GM18502 (cell line): ENCODE data around the gene COX6A1.
A peak's percentile ranks its signal among the peaks of the same experiment; 100 is the strongest.
"Not testable (repeated sequence)": the region's sequence is repeated elsewhere in the genome, so short reads cannot be mapped to it uniquely, and the experiment has no call there.

Source experiments
- ATAC-seq: cut with Tn5 transposase; IDR thresholded peaks from one replicate; pipeline ENCODE4 v1.9.1; 2021; ENCODE audit warnings: mild to moderate bottlenecking; ENCODE audit not compliant: unreplicated experiment, poor library complexity

Gene COX6A1

GRCh38 chr12:120425797-120426196 lies 12.1 kb upstream of the COX6A1 start:
- no peak for ATAC-seq

DNA sequence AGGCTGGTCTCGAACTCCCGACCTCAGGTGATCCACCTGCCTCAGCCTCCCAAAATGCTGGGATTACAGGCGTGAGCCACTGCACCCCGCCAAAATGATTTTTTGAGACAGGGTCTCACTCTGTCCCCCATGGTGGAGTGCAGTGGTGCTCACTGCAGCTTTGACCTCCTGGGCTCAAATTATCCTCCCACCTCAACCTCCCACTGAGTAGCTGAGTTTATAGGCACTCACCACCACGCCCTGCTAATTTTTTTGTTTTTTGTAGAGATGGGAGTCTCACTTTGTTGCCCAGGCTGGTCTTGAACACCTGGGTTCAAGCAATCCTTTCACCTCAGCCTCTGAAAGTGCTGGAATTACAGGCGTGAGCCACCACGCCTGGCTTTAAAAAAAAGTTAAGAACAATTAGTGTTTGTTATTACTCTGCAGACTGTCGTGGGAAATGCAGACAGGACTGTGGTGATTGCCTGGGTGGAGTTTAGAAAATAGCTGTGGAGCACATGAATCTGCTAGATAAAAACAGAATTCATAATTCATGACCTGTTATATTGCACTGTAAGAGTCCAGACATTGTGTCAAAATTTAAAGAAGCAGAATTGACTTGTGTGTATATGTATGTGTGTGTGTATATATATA lies 9.2 kb upstream of the COX6A1 start:
- ATAC-seq = no peak

GRCh38 chr12:120429368-120429767 lies 8.5 kb upstream of the COX6A1 start:
- no peak for ATAC-seq

DNA sequence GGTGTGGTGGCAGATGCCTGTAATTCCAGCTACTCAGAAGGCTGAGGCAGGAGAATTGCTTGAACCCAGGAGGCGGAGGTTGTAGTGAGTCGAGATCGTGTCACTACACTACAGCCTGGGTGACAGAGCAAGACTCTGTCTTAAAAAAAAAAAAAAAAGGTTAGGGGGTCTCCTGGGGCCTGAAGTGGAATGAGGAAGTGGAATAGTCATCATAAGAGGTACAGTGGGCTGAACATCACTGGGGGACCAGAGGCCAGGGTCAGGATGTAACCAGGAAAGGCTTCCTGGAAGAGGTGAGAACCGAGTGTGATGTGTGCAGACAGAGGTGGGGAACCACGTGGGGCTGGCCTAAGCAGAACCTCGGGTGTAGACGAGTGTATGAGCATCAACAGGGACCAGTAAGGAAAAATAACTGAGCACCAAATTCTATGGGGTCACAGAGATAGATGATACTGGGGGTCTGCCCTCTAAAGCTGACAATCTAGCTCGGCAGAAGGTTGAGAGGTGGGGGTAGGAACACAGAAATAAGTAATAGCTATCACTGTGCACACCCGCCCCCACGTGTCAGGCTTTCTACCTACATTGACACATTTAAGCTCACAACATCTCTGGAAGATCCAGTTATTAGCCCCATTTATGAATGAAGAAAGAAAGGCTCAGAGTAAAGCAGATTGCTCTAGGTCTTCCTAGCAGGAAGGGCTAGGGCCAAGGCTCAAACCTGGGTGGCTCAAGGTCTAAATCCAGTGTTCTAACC lies 5.0 kb upstream of the COX6A1 start:
- no peak for ATAC-seq

- no peak for ATAC-seq
Observed at GRCh38 chr12:120438495-120439198, 734 bp downstream of the COX6A1 start.

DNA sequence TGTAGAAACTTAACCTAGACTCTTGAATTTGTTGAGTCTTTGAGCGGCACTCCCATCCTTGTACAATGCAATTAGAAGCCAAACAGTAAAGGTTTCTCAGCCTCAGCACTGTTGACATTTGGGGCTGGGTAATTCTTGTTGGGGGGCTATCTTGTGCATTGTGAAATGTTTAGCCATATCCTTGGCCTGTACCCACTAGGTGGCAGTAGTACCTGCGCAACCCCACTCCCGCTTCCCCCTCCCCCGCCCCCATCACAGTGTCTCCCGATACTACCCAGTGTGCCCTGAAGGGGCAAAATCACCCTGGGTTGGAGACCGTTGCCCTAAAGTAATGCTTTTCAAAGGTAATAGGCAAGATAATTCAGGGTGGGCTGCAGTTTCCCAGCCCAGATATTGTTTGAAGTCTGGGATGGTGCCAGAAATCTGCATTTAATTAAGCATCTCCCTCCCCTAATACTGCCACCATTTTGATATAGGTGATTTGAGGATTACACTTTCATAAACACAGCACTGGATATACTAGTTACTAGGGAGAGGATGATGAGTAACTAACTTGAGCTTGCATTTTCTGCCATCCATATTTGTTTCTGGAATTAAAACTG lies 1.8 kb downstream of the COX6A1 start:
- ATAC-seq = no peak

DNA sequence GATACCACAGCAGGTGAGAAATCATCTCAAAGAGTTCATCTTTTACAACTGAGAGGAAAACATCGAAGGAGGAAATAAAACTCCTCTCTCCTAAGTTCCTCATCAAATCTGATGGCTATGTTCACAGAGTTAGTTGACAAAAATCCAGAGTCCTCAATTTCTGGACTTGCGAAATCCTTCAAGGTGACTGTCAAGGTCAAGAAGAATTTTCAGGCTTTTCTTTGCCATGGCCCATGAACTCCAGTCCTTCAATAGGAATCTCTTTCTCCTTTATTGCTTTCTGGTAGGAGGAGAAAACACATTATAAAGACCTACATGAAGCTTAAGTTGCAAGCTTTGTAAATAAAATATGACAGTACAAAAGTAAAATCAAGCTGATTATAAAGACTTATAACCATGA lies 6.8 kb downstream of the COX6A1 start:
- no peak for ATAC-seq

DNA sequence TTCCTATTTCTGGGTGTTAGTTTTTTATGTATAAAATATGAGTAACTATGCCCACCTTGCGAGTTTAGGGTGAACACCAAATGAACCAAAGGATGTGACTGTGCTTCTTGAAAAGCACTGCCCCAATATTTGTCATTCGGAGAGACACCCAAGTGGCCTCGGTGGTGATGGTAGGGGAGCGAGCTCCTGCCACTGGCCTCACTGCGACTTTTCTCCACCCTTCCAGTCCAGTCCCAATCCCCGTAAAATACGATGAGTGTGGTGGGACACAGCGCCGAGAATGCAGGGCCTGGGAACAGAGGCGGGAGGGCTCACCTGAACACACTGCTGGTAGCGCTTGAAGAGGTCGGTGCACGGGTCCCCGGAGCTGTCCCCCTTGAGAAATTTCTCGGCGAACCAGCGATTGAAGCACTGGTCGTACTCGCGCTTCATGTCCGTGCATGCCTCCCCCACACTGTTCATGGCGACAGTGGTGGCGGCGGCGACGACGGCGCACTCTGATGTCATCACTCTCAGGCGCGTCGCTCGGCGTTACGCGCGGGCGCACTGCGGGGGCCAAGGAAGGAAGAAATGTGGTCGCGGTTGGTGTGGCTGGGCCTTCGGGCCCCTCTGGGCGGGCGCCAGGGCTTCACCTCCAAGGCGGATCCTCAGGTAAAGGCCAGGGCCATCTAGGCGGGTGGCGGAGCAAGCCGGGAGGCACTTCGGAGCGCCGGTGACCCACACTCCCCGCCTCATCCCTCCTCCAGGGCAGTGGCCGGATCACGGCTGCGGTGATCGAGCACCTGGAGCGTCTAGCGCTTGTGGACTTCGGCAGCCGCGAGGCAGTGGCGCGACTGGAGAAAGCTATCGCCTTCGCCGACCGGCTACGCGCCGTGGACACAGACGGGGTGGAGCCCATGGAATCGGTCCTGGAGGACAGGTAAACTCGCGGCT lies 8.3 kb downstream of the COX6A1 start, which contains the start of the genes GATC and TRIAP1:
GATC (plus strand) TSS at position 534 of the 933 bp plus-strand sequence; CDS start at position 571, 37 bp downstream.
TRIAP1 (minus strand) TSS at position 474 of the 933 bp plus-strand sequence; CDS start at position 462, 12 bp downstream.
- ATAC-seq = peak; percentile 83

- not testable (repeated sequence) for ATAC-seq
Observed at GRCh38 chr12:120446844-120447178, 8.9 kb downstream of the COX6A1 start.

GRCh38 chr12:120447992-120448391 lies 10.1 kb downstream of the COX6A1 start:
- no peak for ATAC-seq

DNA sequence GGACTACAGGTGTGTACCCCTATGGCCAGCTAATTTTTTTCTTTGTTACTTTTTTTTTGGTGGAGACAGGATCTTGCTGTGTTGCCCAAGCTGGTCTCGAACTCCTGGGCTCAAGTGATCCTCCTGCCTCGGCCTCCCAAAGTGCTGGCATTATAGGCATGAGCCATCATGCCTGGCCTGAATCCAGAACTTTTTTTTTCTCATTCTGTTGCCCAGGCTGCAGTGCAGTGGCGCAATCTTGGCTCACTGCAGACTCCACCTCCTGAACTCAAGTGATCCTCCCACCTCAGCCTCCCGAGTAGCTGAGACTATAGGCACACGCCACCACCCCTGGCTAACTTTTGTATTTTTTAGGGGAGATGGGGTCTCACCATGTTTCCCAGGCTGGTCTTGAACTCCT lies 14.6 kb downstream of the COX6A1 start:
- not testable (repeated sequence) for ATAC-seq

DNA sequence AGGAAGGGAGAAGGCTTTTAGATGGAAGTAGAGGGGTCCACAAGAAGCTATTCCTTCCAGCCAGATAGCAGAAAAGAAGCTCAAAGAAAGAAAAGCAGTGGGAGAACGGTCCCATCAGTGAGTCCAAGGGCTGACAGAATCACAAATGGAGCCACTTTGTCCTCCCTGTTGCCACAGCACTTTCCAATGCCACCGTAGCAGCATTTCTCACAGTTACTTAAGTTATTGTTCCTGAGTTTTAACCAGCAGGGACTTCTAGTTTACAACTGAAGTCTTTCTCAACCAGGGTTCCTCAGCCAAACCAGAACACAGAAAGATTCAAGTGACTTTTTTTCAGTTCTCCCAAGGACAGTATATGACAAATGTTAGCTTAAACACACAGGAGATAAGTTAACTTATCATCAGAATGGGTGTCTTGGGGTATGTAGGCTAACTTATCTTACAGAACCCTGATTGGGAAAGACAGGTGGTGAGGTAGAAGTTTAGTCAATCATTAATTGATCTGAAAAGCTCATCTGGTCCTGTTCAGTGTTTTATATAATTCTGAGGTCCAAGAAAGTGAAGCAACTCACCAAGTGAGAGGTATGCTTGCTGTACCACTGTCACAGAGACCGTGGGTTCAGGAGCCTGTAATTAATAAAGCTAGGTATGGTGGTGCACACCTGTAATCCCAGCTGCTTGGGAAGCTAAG lies 15.3 kb downstream of the COX6A1 start:
- no peak for ATAC-seq

GRCh38 chr12:120453977-120454376 lies 16.1 kb downstream of the COX6A1 start:
- no peak for ATAC-seq

GRCh38 chr12:120455302-120455701 lies 17.4 kb downstream of the COX6A1 start:
- no peak for ATAC-seq

DNA sequence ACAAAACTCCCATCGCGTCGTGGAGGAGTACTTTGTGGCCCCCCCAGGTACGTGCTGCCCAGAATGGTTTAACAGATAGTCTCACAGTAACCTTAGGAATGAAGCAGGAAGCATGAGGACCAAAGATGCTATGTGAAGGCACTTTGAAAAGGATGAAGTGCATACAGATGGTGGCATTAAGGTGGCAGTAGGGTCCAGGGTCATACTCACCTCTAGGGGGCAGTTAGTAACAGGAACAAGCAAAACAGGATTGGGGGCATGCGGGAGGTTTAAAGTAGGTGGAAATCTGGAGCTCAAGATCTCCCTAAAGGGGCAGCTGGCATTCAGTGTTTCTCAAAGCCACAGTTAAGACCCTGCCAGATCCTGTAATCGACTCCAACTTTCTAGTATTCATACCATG lies 19.2 kb downstream of the COX6A1 start:
- no peak for ATAC-seq

DNA sequence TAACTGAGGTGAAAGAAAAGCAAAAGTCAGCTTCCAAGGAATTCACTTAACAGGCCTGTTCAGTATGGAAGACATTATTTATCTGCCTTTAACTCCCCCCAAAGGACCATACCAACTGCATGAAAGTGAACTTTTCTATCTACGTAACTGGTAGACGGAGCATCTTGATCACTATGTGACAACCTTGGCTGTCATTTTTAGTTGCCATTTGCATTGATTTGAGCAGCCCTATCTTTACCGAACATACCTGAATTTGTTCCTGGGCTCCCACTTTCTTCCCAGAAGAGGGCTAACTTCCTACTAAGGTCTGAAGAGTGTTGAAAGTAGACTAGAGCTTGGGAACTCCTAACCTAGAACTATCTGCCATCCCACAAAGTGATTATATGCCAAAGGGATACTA lies 22.2 kb downstream of the COX6A1 start:
- no peak for ATAC-seq

DNA sequence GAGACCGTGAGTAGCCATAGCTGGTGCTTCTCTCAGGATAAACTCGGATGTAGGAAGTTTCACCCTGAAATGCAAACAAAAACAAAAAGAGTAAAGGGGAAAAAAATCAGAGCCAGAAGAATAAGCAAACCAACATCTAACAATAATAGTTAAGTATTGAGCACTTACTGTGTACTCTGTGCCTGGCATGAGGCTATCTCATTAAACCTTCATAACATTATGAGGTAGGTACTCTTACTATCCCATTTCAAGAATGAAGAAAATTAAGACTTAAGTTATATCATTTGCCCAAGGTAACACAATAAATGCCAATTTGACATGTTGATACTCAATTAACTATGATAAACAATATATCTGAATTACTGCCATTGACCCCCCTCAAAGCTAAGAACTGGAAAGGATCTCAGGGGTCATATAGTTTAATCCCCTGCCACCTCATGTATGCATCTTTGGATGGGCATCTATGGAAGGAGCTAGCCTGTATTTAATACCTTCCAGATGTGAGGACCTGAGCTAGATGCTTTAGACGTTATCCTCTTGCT lies 24.3 kb downstream of the COX6A1 start:
- no peak for ATAC-seq

GRCh38 chr12:120463712-120464111 lies 25.8 kb downstream of the COX6A1 start:
- ATAC-seq = no peak

DNA sequence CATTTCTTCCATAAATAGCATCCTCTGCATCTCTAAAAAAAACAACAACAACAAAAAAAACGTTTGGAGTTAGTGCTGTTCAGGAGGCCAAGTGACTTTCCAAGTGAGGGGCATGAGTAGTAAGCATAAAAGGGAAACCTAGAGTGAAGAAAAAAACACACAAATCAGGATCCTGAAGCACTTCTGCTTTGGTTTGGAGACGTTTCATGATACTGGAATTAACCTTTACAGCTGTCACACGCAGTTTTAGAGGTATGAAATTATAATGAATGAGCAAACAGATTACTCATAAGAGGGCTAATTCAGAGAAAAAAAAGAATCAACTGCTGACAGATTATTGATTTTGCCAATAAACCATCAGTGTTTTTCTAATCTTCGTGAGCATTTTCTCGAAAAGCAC lies 27.8 kb downstream of the COX6A1 start:
- ATAC-seq = no peak
